ENCODE data around the gene CEP131.
A peak's percentile ranks its signal among the peaks of the same experiment; 100 is the strongest.

The CEP131 gene

DNA sequence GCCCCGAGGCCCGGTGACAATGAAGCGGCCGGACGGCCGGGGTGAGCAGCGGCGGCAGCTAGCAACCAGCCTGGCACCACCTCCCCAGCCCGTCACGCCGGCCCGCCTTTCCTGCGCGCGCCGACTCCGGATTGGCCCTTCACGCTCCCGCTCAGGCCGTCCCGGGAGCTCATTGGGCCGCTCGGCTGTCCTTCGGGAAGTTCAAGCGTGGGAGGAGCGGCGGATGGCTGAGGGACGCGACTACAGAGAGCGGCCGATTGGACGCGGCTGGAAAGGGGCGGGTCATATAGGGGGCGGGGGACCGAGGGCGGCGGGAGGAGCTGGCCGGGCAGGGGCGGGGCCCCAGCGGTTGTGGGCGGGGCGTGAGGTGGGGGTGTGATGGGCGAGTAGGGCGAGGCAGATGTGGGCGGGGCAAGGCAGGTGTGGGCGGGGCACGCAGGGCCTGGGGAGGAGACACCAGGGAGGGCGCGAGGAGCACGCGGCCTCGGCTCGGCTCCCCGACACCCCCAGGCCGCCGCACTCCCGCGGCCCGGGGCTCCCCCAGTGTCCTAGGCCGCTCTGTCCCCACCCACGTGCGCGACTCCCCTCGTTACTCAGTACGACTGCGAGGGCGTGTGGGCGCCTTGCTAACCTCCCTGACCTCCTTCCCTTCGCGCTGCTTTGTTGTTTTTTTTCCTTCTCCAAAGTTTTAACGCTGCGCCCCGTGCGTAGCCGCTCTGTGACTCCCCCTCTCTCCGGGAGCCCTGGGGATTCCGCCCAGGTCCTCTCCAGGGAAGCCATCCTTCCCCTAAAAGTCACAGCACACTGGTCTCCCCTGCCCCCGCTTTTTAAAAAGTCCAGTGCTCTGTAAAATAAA, at the start of gene CEP131:
Gene CEP131 (minus strand): TSS at position 60 of the 856 bp plus-strand sequence. CDS start 2,909 bp downstream, outside the sequence.
- peak; percentile 93 for FAIRE-seq
- DNase-seq (ENCODE audit: extremely low spot score, insufficient read length, low read depth), result peak; percentile 99

DNA sequence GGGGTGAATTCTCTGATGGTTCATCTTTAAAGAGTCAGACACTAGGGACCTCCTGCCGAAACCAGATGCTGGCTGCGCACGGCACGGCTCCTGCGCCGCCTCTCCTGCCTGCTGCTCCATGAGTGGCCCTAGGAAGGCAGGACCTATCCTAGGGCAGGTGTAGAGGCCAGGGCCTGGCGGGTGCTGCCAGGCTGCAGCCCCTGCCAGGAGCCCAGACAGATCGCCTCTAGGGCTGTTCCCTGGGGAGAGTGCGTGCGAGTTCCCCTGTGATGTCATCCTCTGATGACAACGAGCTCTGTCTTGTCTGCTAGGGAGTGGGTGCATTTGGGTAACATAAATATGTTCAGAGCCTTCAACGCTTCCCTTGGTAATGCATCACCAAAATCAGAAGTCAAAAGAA, 48.5 kb upstream of the CEP131 start:
- FAIRE-seq, result no peak
- no peak for DNase-seq (ENCODE audit: extremely low spot score, insufficient read length, low read depth)

DNA sequence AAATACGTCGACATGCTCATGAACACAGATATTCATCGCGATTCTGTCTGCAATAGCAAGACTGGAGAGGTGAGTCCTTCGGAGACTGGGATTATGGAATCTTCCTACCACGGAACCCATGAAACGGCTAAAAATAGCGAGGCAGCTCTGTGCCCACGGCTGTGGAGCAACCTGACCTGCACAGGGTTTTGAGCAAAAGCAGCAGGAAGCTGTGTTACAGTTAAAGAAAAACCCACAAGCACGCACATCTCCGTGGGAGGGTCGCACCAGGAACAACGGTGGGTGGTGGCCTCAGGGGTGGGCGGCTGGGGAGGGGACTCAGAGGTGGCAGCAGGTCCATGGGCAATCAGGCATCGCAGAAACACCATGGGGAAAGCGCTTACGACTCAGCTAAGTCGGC, 47.5 kb upstream of the CEP131 start:
- DNase-seq (ENCODE audit: extremely low spot score, insufficient read length, low read depth) (no peak), FAIRE-seq (no peak)

DNA sequence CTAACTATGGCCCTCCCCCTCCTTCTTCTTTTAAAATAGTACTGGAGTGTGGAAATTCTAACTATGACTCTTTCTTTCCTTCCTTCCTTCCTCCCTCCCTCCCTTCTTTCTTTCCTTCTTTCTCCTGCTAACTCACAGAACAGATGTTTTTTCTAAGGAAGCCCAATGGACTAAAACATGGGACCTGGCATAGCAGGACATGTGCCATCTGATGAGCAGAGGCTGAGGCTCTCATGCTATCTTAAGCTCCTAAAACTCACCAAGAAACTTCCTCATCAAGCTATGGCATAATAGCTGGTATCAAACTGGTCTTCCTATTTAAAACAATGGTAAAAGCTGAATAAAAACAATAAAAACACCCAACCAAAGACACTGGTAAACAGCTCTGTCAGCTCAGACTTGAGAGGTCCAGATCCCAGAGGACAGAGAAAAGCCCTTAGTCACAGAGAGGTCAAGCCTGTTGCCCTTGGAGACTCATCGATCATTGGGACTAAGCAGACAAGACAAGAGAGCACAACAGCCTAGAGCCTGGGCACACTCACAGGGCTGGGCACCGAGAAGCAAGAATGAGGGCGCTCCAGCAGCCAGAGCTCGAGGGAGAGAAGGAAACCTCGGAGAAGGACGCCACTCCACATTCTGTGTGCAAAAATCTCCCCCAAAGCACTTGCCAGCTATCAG, 44.8 kb upstream of the CEP131 start:
- DNase-seq (ENCODE audit: extremely low spot score, insufficient read length, low read depth) (no peak), FAIRE-seq (no peak)

DNA sequence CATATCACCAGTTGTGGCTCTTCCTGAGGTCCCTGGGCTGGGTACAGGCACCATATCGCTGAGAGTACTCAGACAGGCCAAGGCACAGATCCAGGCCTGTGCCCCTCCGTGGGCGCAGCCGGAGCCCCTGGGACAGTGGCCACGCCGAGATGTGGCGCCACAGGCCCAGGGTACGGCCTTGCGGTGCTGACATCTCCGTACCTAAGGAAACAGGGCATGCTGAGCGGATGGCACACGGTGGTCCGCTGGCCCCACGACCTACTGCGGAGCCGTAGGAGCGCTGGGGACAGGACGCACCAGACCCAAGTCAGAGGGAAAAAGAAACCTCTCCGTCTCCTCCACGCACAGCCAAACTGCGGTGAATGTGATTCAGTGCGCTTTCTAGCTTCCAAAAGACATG, 42.8 kb upstream of the CEP131 start:
- FAIRE-seq, result no peak
- DNase-seq (ENCODE audit: extremely low spot score, insufficient read length, low read depth), result no peak

DNA sequence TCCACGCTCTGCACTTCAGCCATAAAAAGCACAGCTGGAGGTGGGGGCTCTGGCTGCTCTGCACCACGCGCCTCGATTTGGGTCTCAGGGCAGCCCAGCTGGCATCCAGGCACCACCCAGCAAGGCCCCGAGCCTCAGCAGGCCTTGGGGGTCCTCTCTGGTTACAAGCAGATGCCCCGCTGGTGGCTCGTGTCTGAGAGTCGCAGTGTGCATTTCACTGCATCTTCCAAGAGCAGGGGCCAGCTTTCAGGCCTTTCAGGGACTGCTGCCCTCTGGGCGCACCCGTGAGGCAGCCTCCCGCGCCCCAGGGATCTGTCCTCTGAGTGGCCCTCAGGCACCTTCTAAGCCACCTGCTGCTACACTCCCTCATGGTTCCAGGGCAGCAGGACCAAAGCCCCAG, 41.9 kb upstream of the CEP131 start:
- no peak for DNase-seq (ENCODE audit: extremely low spot score, insufficient read length, low read depth)
- no peak for FAIRE-seq

DNA sequence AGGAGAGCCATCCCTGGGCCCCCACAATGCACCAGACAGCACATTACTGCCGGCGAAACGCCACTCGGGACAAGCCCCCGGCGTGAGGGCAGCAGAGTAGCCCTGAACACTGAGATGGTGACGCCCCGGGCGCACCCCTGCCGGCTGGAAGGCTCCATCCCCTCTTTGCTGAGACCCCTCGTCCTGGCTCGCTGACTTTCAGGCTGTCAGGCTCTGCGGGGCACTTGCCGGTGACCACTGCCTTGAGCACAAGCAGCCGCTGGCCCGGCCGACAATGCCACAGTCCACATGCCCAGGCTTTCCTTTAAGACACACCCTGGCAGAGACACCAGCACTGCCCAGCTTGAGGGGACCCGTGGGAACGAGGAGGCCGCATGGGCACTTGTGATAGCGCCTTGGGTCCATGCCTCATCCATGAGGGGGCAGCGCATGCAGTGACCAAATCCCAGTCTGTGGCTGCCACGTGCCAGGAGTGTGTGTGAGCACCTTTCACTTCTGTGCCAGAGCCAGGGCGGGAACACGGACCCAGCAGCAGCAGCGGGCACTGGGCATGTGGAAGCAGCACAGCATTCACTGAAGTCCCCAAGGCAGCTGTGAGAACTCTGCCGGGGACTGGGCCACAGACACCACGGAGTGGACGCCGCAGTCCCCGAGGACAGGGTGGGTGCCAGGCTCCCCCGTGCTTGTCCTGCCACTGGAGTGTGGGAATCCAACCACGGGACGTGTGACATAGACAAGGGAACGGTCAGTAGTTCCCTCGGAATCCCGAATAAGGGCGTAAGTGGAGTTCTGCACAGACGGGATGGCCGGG, 40.8 kb upstream of the CEP131 start:
- no peak for FAIRE-seq

DNA sequence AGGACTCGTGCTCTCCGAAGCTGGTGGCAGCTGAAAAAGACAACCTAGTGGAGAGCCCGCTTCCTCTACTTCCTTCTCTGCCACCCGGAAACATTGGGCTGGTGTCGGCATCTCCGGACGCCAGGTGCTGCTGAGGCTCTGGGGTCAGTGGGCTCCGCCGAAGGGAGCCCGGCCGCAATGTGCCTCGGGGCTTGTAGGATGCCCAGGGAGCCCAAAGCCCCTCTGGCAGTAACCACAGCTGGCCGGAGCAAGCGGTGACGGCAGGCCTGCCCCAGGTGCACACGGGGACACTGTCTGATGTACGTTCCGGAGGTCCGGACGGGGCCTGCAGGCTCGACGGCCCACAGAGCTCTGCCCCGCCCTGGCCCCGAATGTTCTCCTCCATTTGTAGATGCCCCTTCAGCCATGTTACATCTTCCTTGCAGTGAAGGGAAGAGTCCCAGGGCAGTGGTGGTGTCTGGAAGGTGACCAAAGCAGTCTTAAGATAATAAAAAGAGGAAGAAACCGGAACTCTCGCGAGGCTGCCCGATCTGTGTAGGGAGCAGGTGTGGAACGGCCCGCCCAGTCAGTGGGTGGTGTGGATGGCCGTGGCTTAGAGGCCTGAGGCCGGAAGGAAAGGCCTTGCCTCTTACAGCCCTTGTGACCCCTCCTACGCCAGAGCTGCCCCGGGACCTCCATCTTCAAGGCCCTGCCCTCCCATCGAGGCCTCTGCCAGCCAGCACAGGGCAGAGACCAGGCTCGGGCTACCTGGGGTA, 39.0 kb upstream of the CEP131 start:
- no peak for DNase-seq (ENCODE audit: extremely low spot score, insufficient read length, low read depth)
- no peak for FAIRE-seq

More for the DNA sequence above, 40.8 kb upstream of the CEP131 start:
- DNase-seq (ENCODE audit: extremely low spot score, insufficient read length, low read depth), result no peak

DNA sequence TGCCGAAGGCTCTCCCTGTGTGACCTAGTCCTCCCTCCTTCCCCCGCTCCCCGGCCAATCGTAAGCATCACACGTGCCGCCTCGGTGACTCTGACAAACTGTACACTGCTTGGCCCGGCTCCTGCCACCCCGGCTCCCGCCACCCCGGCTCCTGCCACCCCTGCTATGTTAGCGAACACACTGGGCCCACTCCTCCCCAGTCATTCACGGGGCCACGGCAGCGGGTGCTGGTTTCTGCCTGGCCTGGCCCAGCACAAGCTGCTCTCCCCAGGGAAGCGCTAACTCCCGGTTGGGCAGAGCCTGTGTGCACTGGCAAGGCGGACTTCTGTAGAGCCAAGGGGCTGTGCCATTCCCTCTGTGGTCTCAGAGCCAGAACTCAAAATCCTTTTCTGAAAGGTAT, 38.3 kb upstream of the CEP131 start:
- no peak for DNase-seq (ENCODE audit: extremely low spot score, insufficient read length, low read depth)
- FAIRE-seq, result no peak

DNA sequence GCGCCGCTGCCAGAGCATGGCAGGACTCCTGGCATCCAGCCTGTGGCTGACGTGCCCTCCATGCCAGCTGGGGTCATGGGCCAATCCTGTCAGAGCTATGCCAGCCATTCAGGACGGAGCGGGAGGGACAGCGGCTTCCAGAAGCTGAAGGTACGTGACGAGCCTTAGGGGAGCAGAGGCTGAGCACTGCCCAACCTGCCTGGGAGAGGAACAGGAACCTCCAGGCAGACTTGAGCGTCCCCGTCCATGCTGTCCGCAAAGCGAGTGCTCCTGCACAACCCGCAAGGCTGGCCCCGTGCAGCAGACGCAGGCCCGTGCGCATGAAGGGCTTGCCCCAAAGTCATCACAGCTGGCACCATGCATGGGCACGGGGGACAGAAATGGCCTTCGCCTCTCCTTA, 37.9 kb upstream of the CEP131 start:
- DNase-seq (ENCODE audit: extremely low spot score, insufficient read length, low read depth) (no peak), FAIRE-seq (no peak)

DNA sequence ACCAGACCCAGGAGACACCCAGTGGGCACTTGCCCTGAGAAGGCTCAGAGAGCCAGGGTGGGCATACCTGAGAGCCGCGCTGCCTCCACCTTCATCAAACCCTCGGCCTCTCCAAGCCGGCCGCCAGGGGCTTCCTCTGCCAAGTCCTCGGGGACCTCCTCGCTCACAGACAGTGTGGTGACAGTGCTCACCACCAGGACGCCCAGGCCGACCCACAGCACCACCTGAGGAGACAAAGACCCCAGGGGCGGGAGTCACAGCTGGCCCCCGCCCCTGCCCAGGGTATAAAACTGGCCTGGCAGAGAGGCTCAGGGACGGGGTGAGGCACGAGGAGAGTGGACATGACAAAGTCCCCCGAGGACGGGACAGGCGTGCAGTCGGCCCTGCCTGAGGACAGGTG, 37.4 kb upstream of the CEP131 start:
- no peak for FAIRE-seq
- no peak for DNase-seq (ENCODE audit: extremely low spot score, insufficient read length, low read depth)

DNA sequence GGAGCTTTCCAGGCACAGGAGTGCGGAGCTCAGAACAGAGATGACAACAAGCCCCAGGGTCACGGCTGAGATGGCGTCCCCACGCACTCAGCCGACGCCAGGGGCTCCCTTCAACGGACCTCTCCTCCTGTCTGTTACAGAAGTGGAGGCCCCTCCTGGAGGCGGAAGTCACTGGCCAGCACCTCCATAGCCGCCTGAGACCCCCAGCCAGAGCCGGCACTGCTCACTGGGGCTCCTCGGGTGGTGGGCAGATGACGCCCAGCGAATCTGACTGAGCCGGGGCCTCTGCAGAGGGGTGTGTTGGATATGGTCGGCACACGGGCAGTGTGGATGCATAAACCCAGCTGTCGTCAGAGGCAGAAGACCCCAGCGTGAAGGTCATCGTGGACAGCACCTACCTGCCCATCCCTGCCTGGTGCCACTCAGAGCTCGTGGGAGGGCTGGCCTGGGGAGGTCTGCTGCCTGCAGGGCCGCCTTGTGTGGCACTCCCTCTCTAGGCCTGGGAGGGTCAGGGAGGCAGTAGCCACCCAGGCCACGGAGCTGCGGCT, 36.4 kb upstream of the CEP131 start:
- DNase-seq (ENCODE audit: extremely low spot score, insufficient read length, low read depth), result no peak
- FAIRE-seq, result no peak

DNA sequence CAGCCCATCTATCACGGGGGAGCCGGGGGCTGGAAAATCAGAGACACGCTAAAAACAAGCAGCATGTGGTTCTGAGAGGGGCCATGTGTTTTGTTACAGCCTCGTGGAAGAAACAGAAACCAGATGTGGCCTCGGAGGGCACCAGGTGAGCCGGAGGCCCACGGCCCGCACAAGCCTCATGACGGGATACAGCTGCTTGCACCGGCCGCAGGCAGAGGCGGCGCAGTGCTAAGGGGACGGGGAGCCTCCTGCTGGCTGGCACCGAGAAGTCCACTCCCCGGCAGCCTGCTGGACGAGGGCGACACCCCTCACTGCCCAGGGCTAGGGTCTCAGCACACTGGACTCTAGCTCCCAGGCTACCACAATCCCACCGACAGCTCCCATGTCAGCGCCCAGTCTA, 35.5 kb upstream of the CEP131 start:
- no peak for DNase-seq (ENCODE audit: extremely low spot score, insufficient read length, low read depth)
- no peak for FAIRE-seq

DNA sequence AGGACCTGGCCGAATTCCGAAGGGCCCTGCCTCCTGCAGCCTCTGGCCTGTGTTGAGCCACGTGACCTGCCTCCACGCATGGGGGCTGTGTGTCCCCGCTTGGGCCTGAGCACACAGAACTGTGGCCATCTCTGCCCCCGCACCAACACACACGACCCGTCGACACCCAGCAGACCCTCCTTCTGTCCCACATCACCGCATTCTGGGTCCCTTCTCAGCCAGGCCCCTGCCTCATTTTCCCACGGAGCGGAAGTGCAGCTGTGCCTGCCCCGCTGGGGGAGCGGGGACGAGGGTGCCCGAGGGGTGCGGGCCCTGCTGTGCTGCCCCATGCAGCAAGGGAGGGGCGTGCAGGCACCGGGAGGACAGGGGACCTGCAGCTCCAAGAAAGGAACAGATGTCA, 34.8 kb upstream of the CEP131 start:
- no peak for DNase-seq (ENCODE audit: extremely low spot score, insufficient read length, low read depth)
- FAIRE-seq, result no peak

DNA sequence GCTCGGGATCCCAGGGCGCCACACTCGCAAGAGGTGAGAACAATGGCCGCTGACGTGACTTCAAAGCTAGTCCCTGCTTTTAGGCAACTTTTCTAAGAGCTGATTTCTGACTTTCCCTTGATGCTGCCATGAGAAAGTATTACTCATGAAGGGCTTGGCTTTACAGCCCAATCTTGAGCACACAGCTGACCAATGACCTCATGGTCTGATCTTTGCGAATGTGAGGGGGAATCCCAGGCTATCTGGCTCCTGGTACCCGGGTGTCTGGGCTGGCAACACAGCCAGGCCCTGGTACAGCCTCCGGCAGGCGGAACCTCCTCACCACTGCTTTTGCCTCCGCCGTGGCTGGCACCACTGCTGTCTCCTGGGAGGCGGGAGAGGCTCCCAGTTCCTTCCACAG, 33.9 kb upstream of the CEP131 start:
- DNase-seq (ENCODE audit: extremely low spot score, insufficient read length, low read depth) (no peak), FAIRE-seq (no peak)

DNA sequence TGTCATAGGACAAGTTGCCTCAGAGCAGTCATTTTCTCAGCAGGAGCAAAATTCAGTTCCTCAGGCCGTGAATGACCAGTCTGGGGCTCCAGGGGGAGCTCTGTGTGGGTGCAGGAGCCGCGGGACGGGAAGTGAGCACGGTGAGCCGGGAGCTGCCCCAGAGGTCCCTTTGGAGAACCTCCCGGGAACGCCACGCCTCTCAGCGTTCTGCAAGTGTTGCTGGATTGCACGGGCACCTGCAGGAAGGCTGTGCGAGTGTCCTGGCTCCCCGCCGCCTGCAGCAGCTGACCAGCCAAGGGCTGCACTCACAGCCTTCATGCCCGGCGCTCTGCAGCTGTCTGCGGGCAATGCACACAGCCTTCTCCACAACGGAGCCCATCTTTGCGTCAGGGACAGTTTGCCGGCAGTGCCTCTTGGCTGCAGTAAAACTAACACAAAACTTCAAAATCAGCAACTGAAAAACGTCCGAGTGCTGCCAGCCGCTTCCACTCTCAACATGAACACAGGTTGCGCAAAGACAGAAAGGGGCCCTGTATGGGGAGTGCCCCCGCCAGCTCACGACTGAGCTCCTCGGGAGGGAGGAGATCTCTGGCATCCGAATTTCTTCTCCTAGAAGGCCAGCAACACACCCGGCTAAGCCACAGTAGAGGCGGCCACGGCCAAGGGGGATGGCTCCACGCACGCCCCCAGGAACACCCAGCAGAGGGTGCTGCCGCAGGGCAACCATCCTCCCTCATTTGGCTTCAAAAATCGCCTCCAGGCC, 32.4 kb upstream of the CEP131 start:
- FAIRE-seq (no peak), DNase-seq (ENCODE audit: extremely low spot score, insufficient read length, low read depth) (no peak)

DNA sequence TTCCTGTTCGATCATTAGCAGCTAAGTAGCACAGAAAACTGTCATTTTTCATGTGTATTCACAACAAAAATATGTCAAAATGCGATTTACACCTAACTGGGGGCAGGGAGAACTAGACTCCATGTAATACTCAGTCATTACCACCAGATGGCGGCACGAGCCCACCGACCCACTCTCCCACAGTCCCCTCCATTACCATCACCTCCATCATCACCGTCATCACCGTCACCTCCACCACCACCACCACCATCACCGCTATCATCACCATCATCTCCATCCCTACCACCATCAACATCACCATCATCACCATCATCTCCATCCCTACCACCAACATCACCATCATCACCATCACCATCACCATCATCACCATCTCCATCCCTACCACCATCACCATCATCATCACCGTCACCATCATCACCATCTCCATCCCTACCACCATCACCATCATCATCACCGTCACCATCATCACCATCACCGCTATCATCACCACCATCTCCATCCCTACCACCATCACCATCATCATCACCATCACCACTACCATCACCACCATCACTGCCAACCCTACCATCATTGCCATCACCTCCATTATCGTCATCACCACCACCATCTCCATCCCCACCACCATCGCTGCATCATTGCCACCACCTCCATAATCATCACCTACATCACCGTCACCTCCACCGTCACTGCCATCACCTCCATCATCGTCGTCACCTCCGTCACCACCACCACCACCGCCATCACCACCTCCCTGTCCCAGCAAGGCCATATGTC, 30.8 kb upstream of the CEP131 start:
- DNase-seq (ENCODE audit: extremely low spot score, insufficient read length, low read depth) (no peak), FAIRE-seq (peak; percentile 65)

DNA sequence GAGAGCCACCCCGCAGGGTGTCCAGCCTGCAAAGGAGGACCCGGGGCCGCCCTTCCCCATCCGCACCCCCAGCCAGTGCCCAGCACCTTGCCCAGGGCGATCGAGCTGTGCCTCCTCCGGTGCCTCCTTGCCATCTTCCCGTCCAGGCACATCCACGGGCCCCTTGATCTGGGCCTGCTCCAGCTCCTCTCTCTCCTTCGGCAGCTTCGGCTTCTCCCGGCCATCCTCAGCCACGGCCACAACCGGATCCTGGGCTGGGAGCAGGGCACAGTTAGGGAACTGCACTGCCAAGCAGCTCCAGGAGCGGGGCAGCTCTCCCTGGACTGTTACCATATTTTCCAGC, 30.2 kb upstream of the CEP131 start:
- FAIRE-seq (no peak), DNase-seq (ENCODE audit: extremely low spot score, insufficient read length, low read depth) (no peak)

All from GM18507 (cell line).